ENCODE measurements around the gene PDE4D. TPM values are rescaled to one million over a fixed set of nuclear protein-coding genes. Genes with fewer than 3 reads are reported as not detected.
"Not testable (repeated sequence)": the region's sequence is repeated elsewhere in the genome, so short reads cannot be mapped to it uniquely, and the experiment has no call there.

The PDE4D gene
- total RNA-seq, 1 experiment from 2014 or later: 3.3 TPM

DNA sequence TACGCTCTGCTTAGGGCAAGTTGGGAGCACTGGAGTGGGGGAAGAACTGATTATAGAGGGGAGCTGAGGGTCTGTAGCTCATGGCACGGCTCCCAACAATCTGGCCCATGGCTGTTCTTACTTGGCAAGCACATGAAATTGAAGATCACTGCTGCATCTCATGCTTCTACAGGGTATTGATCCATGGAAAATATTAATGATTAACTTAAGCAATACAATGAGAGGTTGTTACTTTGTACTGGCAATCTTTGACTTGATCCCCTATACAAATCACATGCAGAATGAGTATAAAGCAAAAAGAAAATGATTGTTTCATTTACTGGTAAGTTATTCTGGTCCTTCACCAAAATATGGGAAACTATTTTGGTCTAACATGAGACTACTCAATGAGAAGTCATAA, 481.1 kb downstream of the PDE4D start:
- ChIA-PET CTCF (no interaction called here), POLR2A (no interaction called here)
- Mint-ChIP-seq H3K4me1 (no peaks in the 10 kb centered on the region), H3K4me3 (no peak overlapping the region), H3K36me3 (peaks cover 45% of the 10 kb centered on the region), H3K27ac (no peak overlapping the region), H3K27me3 (ENCODE audit: low read depth) (peaks cover 7% of the 10 kb centered on the region; the same call in 1 of the 2 replicates), H3K9me3 (peaks cover 58% of the 10 kb centered on the region)
- no peak for DNase-seq (ENCODE audit: low spot score)
- TF ChIP-seq SOX15 (CRISPR knock-in tag; IDR thresholded peaks at IDR 0.05): no peak
- TF ChIP-seq TCF7 (CRISPR knock-in tag; IDR thresholded peaks at IDR 0.05; ENCODE audit: low read depth): no peak
- no peak for TF ChIP-seq TEAD1 (CRISPR knock-in tag; IDR thresholded peaks at IDR 0.05)
- TF ChIP-seq CDX4 (CRISPR knock-in tag; IDR thresholded peaks at IDR 0.05; ENCODE audit: borderline replicate concordance): no peak
- TF ChIP-seq, protein P1, sequence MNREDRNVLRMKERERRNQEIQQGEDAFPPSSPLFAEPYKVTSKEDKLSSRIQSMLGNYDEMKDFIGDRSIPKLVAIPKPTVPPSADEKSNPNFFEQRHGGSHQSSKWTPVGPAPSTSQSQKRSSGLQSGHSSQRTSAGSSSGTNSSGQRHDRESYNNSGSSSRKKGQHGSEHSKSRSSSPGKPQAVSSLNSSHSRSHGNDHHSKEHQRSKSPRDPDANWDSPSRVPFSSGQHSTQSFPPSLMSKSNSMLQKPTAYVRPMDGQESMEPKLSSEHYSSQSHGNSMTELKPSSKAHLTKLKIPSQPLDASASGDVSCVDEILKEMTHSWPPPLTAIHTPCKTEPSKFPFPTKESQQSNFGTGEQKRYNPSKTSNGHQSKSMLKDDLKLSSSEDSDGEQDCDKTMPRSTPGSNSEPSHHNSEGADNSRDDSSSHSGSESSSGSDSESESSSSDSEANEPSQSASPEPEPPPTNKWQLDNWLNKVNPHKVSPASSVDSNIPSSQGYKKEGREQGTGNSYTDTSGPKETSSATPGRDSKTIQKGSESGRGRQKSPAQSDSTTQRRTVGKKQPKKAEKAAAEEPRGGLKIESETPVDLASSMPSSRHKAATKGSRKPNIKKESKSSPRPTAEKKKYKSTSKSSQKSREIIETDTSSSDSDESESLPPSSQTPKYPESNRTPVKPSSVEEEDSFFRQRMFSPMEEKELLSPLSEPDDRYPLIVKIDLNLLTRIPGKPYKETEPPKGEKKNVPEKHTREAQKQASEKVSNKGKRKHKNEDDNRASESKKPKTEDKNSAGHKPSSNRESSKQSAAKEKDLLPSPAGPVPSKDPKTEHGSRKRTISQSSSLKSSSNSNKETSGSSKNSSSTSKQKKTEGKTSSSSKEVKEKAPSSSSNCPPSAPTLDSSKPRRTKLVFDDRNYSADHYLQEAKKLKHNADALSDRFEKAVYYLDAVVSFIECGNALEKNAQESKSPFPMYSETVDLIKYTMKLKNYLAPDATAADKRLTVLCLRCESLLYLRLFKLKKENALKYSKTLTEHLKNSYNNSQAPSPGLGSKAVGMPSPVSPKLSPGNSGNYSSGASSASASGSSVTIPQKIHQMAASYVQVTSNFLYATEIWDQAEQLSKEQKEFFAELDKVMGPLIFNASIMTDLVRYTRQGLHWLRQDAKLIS (CRISPR knock-in tag; IDR thresholded peaks at IDR 0.05; ENCODE audit: borderline replicate concordance): no peak
- TF ChIP-seq FOXJ3 (CRISPR knock-in tag; IDR thresholded peaks at IDR 0.05; ENCODE audit: borderline replicate concordance): no peak
- TF ChIP-seq, protein P2, sequence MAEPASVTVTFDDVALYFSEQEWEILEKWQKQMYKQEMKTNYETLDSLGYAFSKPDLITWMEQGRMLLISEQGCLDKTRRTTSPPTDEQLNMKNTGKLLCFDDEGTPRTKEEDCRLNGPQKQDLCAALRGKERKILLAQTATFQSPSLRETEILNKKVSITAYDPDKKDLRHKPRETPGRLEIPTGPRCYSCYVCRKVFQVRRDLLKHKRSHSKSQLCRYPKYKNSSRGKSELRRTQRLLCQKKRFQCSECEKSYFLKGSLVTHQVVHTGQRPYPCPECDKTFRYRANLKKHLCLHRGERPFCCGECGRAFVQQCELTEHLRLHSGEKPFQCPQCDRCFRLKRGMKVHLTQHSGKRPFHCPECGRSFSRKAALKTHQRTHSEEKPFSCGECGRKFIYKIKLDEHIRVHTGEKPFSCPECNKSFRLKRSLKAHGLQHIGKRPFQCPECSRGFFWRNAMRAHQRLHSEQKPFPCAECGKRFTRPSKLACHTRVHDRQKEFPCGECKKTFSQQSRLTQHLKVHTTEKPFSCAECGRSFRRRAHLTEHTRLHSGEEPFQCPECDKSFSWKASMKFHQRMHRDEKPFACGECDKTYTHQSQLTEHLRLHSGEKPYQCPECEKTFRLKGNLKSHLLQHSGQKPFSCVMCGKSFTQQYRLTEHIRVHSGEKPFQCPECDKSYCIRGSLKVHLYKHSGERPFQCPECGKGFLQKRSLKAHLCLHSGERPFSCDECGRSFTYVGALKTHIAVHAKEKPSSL (CRISPR knock-in tag; conservative IDR thresholded peaks at IDR 0.05): no peak
- TF ChIP-seq JAZF1 (CRISPR knock-in tag; IDR thresholded peaks at IDR 0.05): no peak
- TF ChIP-seq ZNF232 (CRISPR knock-in tag; IDR thresholded peaks at IDR 0.05): no peak
- TF ChIP-seq, protein P3, sequence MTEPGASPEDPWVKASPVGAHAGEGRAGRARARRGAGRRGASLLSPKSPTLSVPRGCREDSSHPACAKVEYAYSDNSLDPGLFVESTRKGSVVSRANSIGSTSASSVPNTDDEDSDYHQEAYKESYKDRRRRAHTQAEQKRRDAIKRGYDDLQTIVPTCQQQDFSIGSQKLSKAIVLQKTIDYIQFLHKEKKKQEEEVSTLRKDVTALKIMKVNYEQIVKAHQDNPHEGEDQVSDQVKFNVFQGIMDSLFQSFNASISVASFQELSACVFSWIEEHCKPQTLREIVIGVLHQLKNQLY (CRISPR knock-in tag; IDR thresholded peaks at IDR 0.05): no peak
- TF ChIP-seq, protein P4, sequence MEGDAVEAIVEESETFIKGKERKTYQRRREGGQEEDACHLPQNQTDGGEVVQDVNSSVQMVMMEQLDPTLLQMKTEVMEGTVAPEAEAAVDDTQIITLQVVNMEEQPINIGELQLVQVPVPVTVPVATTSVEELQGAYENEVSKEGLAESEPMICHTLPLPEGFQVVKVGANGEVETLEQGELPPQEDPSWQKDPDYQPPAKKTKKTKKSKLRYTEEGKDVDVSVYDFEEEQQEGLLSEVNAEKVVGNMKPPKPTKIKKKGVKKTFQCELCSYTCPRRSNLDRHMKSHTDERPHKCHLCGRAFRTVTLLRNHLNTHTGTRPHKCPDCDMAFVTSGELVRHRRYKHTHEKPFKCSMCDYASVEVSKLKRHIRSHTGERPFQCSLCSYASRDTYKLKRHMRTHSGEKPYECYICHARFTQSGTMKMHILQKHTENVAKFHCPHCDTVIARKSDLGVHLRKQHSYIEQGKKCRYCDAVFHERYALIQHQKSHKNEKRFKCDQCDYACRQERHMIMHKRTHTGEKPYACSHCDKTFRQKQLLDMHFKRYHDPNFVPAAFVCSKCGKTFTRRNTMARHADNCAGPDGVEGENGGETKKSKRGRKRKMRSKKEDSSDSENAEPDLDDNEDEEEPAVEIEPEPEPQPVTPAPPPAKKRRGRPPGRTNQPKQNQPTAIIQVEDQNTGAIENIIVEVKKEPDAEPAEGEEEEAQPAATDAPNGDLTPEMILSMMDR (IDR thresholded peaks at IDR 0.05): no peak
- no peak for TF ChIP-seq TEAD4 (CRISPR knock-in tag; IDR thresholded peaks at IDR 0.05)
- TF ChIP-seq TP53 (CRISPR knock-in tag; IDR thresholded peaks at IDR 0.05): no peak
- TF ChIP-seq FOXP4 (CRISPR knock-in tag; IDR thresholded peaks at IDR 0.05): no peak
- TF ChIP-seq, protein P5, sequence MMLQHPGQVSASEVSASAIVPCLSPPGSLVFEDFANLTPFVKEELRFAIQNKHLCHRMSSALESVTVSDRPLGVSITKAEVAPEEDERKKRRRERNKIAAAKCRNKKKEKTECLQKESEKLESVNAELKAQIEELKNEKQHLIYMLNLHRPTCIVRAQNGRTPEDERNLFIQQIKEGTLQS (CRISPR knock-in tag; conservative IDR thresholded peaks at IDR 0.05): no peak
- no peak for TF ChIP-seq NFE2L1 (CRISPR knock-in tag; IDR thresholded peaks at IDR 0.05)
- TF ChIP-seq, protein P6, sequence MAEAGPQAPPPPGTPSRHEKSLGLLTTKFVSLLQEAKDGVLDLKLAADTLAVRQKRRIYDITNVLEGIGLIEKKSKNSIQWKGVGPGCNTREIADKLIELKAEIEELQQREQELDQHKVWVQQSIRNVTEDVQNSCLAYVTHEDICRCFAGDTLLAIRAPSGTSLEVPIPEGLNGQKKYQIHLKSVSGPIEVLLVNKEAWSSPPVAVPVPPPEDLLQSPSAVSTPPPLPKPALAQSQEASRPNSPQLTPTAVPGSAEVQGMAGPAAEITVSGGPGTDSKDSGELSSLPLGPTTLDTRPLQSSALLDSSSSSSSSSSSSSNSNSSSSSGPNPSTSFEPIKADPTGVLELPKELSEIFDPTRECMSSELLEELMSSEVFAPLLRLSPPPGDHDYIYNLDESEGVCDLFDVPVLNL (CRISPR knock-in tag; IDR thresholded peaks at IDR 0.05; ENCODE audit: borderline replicate concordance, low read depth): no peak
- TF ChIP-seq FOXP1 (CRISPR knock-in tag; IDR thresholded peaks at IDR 0.05; ENCODE audit: borderline replicate concordance): no peak
- ATAC-seq: no peak

GRCh38 chr5:59408997-59409396, 484.5 kb downstream of the PDE4D start:
- H3K27me3 Mint-ChIP-seq (ENCODE audit: low read depth); H3K4me1 Mint-ChIP-seq; DNase-seq (ENCODE audit: low spot score); POLR2A ChIA-PET; H3K4me3 Mint-ChIP-seq; H3K27ac Mint-ChIP-seq; ATAC-seq; CTCF ChIA-PET: not testable (repeated sequence)
- Mint-ChIP-seq H3K36me3 (peaks cover 63% of the 10 kb centered on the region), H3K9me3 (peaks cover 90% of the 10 kb centered on the region)
